Activated effector memory CD4-positive, alpha-beta T cell treated with Interleukin-2 at 50 U/mL for 16 hours (primary cell): Measurements from ENCODE around the gene ABR.
"Not testable (repeated sequence)": the region's sequence is repeated elsewhere in the genome, so short reads cannot be mapped to it uniquely, and the experiment has no call there.

Experiments used
- DNase-seq: peaks from one replicate; pipeline ENCODE4 v3.0.0-alpha.2; 2020

Gene ABR

GRCh38 chr17:1089915-1090314 lies 89.9 kb downstream of the ABR start:
- no peak for DNase-seq

- DNase-seq: no peak
These were observed 92.2 kb downstream of the ABR start for GRCh38 chr17:1087381-1088241.

GRCh38 chr17:1083451-1084187 lies 96.2 kb downstream of the ABR start:
- DNase-seq: no peak

- DNase-seq: no peak
These were observed 97.2 kb downstream of the ABR start for GRCh38 chr17:1082579-1082978.

GRCh38 chr17:1078831-1079561 lies 100.8 kb downstream of the ABR start:
- DNase-seq: no peak

GRCh38 chr17:1077986-1078711 lies 101.6 kb downstream of the ABR start:
- DNase-seq: no peak

- no peak for DNase-seq
These were observed 102.2 kb downstream of the ABR start for GRCh38 chr17:1077581-1077985.

- DNase-seq: no peak
These were observed 102.8 kb downstream of the ABR start for GRCh38 chr17:1076982-1077302.

GRCh38 chr17:1076299-1076981 lies 103.3 kb downstream of the ABR start:
- DNase-seq: no peak

- no peak for DNase-seq
These were observed 104.7 kb downstream of the ABR start for GRCh38 chr17:1074886-1075605.

- DNase-seq: not testable (repeated sequence)
These were observed 105.7 kb downstream of the ABR start for GRCh38 chr17:1073963-1074625.

GRCh38 chr17:1073241-1073962 lies 106.4 kb downstream of the ABR start:
- no peak for DNase-seq

GRCh38 chr17:1072551-1072961 lies 107.2 kb downstream of the ABR start:
- no peak for DNase-seq

- DNase-seq: no peak
These were observed 108.5 kb downstream of the ABR start for GRCh38 chr17:1071103-1071825.

GRCh38 chr17:1070411-1070810 lies 109.4 kb downstream of the ABR start:
- DNase-seq: no peak

GRCh38 chr17:1069847-1070246 lies 109.9 kb downstream of the ABR start:
- no peak for DNase-seq

GRCh38 chr17:1068356-1068755 lies 111.4 kb downstream of the ABR start:
- DNase-seq: no peak

- DNase-seq: no peak
These were observed 112.4 kb downstream of the ABR start for GRCh38 chr17:1067282-1067956.

GRCh38 chr17:1065416-1065815 lies 114.4 kb downstream of the ABR start:
- DNase-seq: not testable (repeated sequence)
